DMS 273 (cell line): Measurements from ENCODE around the gene CAMK4.

Experiments
- DNase-seq: peaks from one replicate; lab custom pipeline; 2025; ENCODE audit not compliant: unreplicated experiment; lab: John Stamatoyannopoulos, UW

Gene CAMK4

GRCh38 chr5:111478266-111478665 is 254.1 kb downstream of the CAMK4 start:
- peak; percentile 46 for DNase-seq

- no peak for DNase-seq
Observed at GRCh38 chr5:111478898-111479297, 254.7 kb downstream of the CAMK4 start.

GRCh38 chr5:111480346-111480745 is 256.2 kb downstream of the CAMK4 start:
- DNase-seq = no peak

GRCh38 chr5:111486055-111486454 is 261.9 kb downstream of the CAMK4 start:
- no peak for DNase-seq

GRCh38 chr5:111486926-111487325 is 262.7 kb downstream of the CAMK4 start:
- no peak for DNase-seq

- DNase-seq = no peak
Observed at GRCh38 chr5:111488353-111488752, 264.2 kb downstream of the CAMK4 start.

GRCh38 chr5:111493031-111493430 is 268.8 kb downstream of the CAMK4 start:
- DNase-seq = no peak

GRCh38 chr5:111494355-111494999 is 270.3 kb downstream of the CAMK4 start:
- peak; percentile 59 for DNase-seq

- DNase-seq = peak; percentile 21
Observed at GRCh38 chr5:111495159-111495558, 271.0 kb downstream of the CAMK4 start.

GRCh38 chr5:111498346-111498745 is 274.2 kb downstream of the CAMK4 start:
- no peak for DNase-seq

- no peak for DNase-seq
Observed at GRCh38 chr5:111502956-111503355, 278.8 kb downstream of the CAMK4 start.

- no peak for DNase-seq
Observed at GRCh38 chr5:111505096-111505495, 280.9 kb downstream of the CAMK4 start.

GRCh38 chr5:111507276-111507675 is 283.1 kb downstream of the CAMK4 start:
- DNase-seq = no peak

- no peak for DNase-seq
Observed at GRCh38 chr5:111509119-111509518, 284.9 kb downstream of the CAMK4 start.

- DNase-seq = no peak
Observed at GRCh38 chr5:111511174-111511830, 287.1 kb downstream of the CAMK4 start.

- peak; percentile 78 for DNase-seq
Observed at GRCh38 chr5:111511831-111512374, 287.7 kb downstream of the CAMK4 start.

- DNase-seq = peak; percentile 99
Observed at GRCh38 chr5:111512375-111513130, 288.4 kb downstream of the CAMK4 start, which contains the start of gene STARD4. STARD4 (minus strand) TSS chr5:111512535; CDS start chr5:111507433, 5,102 bp downstream.

- DNase-seq = peak; percentile 60
Observed at GRCh38 chr5:111513131-111513520, 288.9 kb downstream of the CAMK4 start.

- no peak for DNase-seq
Observed at GRCh38 chr5:111514087-111514486, 289.9 kb downstream of the CAMK4 start.

GRCh38 chr5:111517853-111518501 is 293.8 kb downstream of the CAMK4 start:
- DNase-seq = no peak

- no peak for DNase-seq
Observed at GRCh38 chr5:111518777-111519176, 294.6 kb downstream of the CAMK4 start.
